MM.1S (cell line): ENCODE results near the gene TSHZ1.

Experiments
- DNase-seq: peaks from one replicate; pipeline ENCODE4 v3.0.0-alpha.2; 2015
- H2AFZ ChIP-seq: fragments of 300-600 bp; sonication (generic); 2 replicates; pipeline ENCODE4 v1.6.0; 2016; ENCODE audit warnings: antibody characterized with exemption, low read length
- H3F3A ChIP-seq: fragments of 300-600 bp; sonication (generic); 2 replicates; pipeline ENCODE4 v1.6.1; 2016; ENCODE audit warnings: mild to moderate bottlenecking, antibody characterized with exemption, low read length, moderate library complexity, mixed read lengths; ENCODE audit not compliant: insufficient read depth
- H3K27ac ChIP-seq: fragments of 300-600 bp; sonication (generic); 2 replicates; pipeline ENCODE4 v1.5.1; 2016; ENCODE audit warnings: mild to moderate bottlenecking, low read length
- H3K27me3 ChIP-seq: fragments of 300-600 bp; sonication (generic); replicated peaks from 2 replicates; pipeline ENCODE4 v1.6.0; 2016; ENCODE audit warnings: low read length; ENCODE audit not compliant: insufficient read depth
- H3K36me3 ChIP-seq: fragments of 300-600 bp; sonication (generic); replicated peaks from 2 replicates; pipeline ENCODE4 v1.6.1; 2016; ENCODE audit warnings: mild to moderate bottlenecking, low read length, mixed read lengths; ENCODE audit not compliant: insufficient read depth
- H3K4me1 ChIP-seq: fragments of 300-600 bp; sonication (generic); 2 replicates; pipeline ENCODE4 v1.6.1; 2016; ENCODE audit warnings: low read length, mixed read lengths
- H3K4me2 ChIP-seq: fragments of 300-600 bp; sonication (generic); 2 replicates; pipeline ENCODE4 v1.6.0; 2016; ENCODE audit warnings: low read depth, low read length
- H3K4me3 ChIP-seq: fragments of 300-600 bp; sonication (generic); 2 replicates; pipeline ENCODE4 v1.5.1; 2016; ENCODE audit warnings: low read length, mixed read lengths
- H3K79me2 ChIP-seq: fragments of 300-600 bp; sonication (generic); 2 replicates; pipeline ENCODE4 v1.6.1; 2016; ENCODE audit warnings: mixed run types, low read length, mixed read lengths
- H3K9ac ChIP-seq: fragments of 300-600 bp; sonication (generic); 2 replicates; pipeline ENCODE4 v1.6.1; 2016; ENCODE audit warnings: low read length, mixed read lengths
- H3K9me2 ChIP-seq: fragments of 300-600 bp; sonication (generic); replicated peaks from 2 replicates; pipeline ENCODE4 v1.6.1; 2016; ENCODE audit warnings: mild to moderate bottlenecking, low read length, mixed read lengths; ENCODE audit not compliant: insufficient read depth
- H3K9me3 ChIP-seq: fragments of 300-600 bp; sonication (generic); replicated peaks from 2 replicates; pipeline ENCODE4 v1.6.1; 2016; ENCODE audit warnings: mild to moderate bottlenecking, low read length, mixed read lengths; ENCODE audit not compliant: insufficient read depth
- H4K20me1 ChIP-seq: fragments of 300-600 bp; sonication (generic); 2 replicates; pipeline ENCODE4 v1.6.1; 2016; ENCODE audit warnings: mild to moderate bottlenecking, low read length, moderate library complexity, mixed read lengths; ENCODE audit not compliant: insufficient read depth
- EZH2 ChIP-seq: fragments of 300-600 bp; sonication (generic); optimal IDR thresholded peaks from 2 replicates; pipeline ENCODE3; 2017; ENCODE audit warnings: low read depth, mild to moderate bottlenecking, antibody characterized with exemption, low read length, mixed read lengths
- EZH2phosphoT487 ChIP-seq: fragments of 300-600 bp; sonication (generic); IDR thresholded peaks from 2 replicates; pipeline ENCODE4 v1.6.1; 2018; ENCODE audit warnings: antibody characterized with exemption, low read length
- TF ChIP-seq, protein P1 (sequence below): fragments of 300-600 bp; sonication (generic); IDR thresholded peaks from 2 replicates; pipeline ENCODE4 v1.5.1; 2016; ENCODE audit warnings: antibody characterized with exemption, low read length, mixed read lengths

Gene TSHZ1

DNA sequence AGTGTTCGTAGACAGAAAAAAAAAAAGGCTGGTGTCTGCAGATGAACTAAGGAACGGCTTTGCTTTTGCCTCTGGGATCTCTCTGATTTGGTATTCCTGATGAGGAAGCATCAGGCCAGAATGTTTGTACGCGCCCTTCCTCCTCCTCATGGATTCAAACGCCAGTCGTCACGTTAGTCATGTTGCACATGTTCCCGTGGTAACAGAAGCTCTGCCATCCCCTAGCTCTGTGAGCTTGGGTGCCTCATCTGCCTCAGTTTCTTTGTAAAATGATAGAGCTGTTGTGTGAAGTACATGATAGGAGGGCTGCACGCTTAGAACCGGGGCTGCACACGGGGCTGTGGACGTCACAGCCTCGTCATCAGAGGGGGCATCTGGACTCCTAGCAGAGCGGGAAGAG, 47.0 kb downstream of the TSHZ1 start:
- Histone ChIP-seq H3K27me3 (no peaks in the 10 kb centered on the region), H3K4me1 (no peaks in the 10 kb centered on the region), H3K27ac (no peak overlapping the region), H4K20me1 (no peaks in the 10 kb centered on the region), H3K36me3 (no peaks in the 10 kb centered on the region), H3K9me3 (no peaks in the 10 kb centered on the region), H3K9ac (no peak overlapping the region), H3K4me3 (no peak overlapping the region), H2AFZ (no peak overlapping the region), H3F3A (no peaks in the 10 kb centered on the region), H3K79me2 (peaks cover 25% of the 10 kb centered on the region; the same call in 1 of the 2 replicates), H3K9me2 (no peaks in the 10 kb centered on the region), H3K4me2 (no peak overlapping the region)
- TF ChIP-seq EZH2phosphoT487: no peak
- no peak for TF ChIP-seq EZH2
- TF ChIP-seq, protein P1, sequence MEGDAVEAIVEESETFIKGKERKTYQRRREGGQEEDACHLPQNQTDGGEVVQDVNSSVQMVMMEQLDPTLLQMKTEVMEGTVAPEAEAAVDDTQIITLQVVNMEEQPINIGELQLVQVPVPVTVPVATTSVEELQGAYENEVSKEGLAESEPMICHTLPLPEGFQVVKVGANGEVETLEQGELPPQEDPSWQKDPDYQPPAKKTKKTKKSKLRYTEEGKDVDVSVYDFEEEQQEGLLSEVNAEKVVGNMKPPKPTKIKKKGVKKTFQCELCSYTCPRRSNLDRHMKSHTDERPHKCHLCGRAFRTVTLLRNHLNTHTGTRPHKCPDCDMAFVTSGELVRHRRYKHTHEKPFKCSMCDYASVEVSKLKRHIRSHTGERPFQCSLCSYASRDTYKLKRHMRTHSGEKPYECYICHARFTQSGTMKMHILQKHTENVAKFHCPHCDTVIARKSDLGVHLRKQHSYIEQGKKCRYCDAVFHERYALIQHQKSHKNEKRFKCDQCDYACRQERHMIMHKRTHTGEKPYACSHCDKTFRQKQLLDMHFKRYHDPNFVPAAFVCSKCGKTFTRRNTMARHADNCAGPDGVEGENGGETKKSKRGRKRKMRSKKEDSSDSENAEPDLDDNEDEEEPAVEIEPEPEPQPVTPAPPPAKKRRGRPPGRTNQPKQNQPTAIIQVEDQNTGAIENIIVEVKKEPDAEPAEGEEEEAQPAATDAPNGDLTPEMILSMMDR: no peak
- no peak for DNase-seq

DNA sequence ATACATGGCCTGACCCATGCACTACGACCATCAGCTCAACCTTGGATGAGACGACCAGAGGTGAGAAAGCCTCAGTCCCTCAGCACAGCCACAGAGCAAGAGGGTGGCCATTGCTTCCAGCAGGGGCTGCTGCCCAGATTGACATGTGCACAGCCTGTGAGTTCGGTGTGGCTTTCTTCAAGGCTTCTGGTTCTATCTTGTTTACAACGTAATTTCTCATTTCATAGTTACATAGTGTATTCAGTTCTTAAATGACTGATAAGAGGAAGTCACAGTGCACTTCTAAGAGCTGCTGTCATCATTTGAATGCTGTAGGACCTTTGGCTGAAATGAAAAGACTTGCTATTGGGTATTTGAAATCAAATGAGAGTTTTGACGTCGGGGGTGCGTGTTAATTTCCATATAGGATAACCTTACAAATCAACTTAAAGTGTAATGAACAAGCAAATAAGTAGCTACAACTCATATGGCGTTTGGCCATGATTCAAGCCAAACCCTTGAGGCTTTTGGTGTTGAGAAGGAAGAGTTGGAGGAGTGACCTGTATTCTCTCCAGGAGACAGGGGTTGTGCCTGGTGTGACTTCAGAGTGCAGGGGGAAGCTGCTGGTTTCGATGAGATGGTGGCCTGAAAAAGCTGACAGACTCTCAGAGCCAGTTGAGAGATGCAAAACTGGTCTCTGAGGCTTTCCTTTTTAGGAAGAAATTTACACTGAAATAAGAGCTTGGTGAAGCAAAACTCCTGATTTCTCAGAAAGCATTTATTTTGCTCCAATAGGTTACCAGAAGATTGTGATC, 51.0 kb downstream of the TSHZ1 start:
- TF ChIP-seq EZH2 (no peak), EZH2phosphoT487 (no peak)
- TF ChIP-seq, protein P1: no peak
- no peak overlapping the region for H3K4me3 ChIP-seq
- H3K79me2 ChIP-seq: 0 out of 2 replicates have a peak, but pooled peaks cover 7% of the 10 kb centered on the region
- no peak overlapping the region for H3K27ac ChIP-seq
- H3K36me3 ChIP-seq: no peaks in the 10 kb centered on the region
- H4K20me1 ChIP-seq: no peaks in the 10 kb centered on the region
- H3K27me3 ChIP-seq: no peaks in the 10 kb centered on the region
- H3F3A ChIP-seq: no peaks in the 10 kb centered on the region
- H3K9me2 ChIP-seq: no peaks in the 10 kb centered on the region
- no peak overlapping the region for H3K9ac ChIP-seq
- no peaks in the 10 kb centered on the region for H3K4me1 ChIP-seq
- H3K9me3 ChIP-seq: no peaks in the 10 kb centered on the region
- H3K4me2 ChIP-seq: no peak overlapping the region
- no peak overlapping the region for H2AFZ ChIP-seq
- DNase-seq: no peak

DNA sequence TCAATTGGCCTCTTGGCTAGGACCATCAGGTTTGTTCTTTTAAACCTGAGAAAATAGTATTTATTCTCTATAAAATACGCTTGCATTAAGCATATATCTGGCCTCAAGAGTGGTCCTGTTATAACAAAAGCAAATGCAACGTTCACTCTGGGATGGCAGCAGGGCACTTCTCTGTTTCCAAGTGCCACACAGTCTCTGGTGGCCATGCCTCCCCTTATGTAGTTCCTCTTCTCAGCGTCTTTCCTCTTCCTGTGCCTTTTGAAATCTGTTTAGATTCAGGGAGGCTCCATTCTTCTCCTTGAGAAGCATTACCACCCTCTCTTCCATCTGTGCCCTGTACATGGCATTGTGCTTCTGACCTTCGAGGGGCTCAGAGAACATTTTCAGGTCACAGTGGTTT, 51.9 kb downstream of the TSHZ1 start:
- H3F3A ChIP-seq: no peaks in the 10 kb centered on the region
- no peaks in the 10 kb centered on the region for H3K9me2 ChIP-seq
- TF ChIP-seq EZH2phosphoT487 (no peak), EZH2 (no peak)
- TF ChIP-seq, protein P1: no peak
- no peaks in the 10 kb centered on the region for H3K9me3 ChIP-seq
- no peaks in the 10 kb centered on the region for H3K4me1 ChIP-seq
- no peak overlapping the region for H2AFZ ChIP-seq
- H3K27ac ChIP-seq: no peak overlapping the region
- no peak overlapping the region for H3K4me2 ChIP-seq
- no peak overlapping the region for H3K4me3 ChIP-seq
- H3K27me3 ChIP-seq: no peaks in the 10 kb centered on the region
- 0 out of 2 replicates have a peak, but pooled peaks cover 2% of the 10 kb centered on the region for H3K79me2 ChIP-seq
- no peak overlapping the region for H3K9ac ChIP-seq
- H3K36me3 ChIP-seq: no peaks in the 10 kb centered on the region
- no peak for DNase-seq
- H4K20me1 ChIP-seq: no peaks in the 10 kb centered on the region
